NCI-H82 treated with DMSO at 0.1 percent for 48 hours (cell line): ENCODE results near the gene PSME1.
A peak's percentile ranks its signal among the peaks of the same experiment; 100 is the strongest.

Source experiments
- DNase-seq: peaks from one replicate; lab custom pipeline; 2025; ENCODE audit not compliant: unreplicated experiment; lab: John Stamatoyannopoulos, UW

Gene PSME1

DNA sequence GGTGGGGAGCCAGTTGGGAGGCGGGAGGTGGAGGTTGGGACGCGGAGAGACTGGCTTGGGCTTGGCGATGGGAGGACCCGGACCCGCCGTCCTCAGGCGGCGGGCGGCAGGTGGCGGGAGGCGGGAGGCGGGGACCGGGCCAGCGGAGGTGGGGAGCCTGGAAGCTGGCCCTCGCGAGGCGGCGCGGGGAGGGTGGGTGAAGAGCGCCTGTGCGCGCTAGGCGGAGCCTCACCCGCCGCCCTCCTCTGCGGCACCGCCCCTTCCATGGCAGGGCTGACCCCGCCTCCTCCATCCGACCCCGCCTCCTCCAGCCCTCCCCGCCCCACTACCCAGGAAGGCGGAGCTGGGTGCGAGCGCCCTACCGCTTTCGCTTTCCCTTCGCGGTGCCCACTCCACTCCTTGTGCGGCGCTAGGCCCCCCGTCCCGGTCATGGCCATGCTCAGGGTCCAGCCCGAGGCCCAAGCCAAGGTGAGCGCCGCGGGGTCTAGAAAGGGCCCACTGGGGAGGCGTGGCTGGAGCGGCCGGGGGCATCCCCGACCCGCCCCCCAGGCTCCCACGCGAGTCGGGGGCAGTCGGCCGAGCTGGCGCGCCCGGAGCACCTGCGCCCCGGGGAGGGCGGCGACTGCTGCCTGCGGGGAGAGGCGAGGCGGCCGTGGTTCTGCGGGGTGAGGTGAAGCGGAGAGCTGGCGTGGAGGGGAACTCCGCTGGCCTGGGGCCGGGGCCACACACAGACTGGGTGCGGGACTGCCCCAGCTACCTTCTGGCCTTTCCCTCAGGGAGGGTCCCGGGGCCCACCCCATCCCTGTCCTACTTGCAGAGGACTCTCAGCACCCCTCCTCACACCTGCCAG lies at the start of gene PSME1:
PSME1 (plus strand) TSS at position 361 of the 850 bp plus-strand sequence; CDS start at position 430, 69 bp downstream.
- DNase-seq = peak; percentile 43

DNA sequence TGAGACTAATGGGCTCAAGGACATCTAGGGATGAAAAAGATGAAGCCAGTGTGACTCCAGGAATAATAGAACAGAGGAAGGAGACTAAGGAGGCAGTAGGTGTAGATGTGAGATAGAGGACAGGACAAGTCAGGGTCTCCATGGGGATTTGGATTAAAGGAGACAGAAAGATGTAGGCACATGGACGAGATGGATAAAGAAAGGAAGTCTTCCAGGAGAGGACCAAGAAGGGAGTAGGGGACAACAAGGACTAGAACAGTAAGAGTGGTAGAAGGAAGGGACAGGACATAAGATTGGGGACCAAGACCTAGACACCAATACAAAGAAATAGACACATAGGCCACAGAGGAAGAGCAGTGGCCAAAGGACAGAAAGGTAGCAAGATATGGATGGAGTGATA lies 49.0 kb upstream of the PSME1 start:
- DNase-seq = no peak

DNA sequence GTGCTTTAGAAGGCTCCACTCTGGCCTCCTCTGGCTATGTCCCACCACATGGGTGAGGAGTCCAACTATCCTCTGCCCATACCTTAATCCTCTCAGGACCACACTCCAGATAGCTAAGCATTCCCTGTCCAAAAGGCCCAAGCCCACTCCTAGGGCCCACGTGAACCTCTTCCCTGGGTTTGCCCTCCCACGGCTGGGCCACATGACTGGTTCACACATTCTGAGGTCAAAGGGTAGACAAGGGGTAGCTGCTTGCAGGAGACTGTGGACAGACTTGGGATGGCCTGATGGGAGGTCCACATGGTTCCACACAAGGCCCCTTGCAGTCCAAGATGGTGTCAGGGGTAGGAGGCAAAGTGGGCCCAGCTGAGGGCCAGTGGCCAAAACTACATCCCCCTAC lies 47.9 kb upstream of the PSME1 start:
- no peak for DNase-seq

DNA sequence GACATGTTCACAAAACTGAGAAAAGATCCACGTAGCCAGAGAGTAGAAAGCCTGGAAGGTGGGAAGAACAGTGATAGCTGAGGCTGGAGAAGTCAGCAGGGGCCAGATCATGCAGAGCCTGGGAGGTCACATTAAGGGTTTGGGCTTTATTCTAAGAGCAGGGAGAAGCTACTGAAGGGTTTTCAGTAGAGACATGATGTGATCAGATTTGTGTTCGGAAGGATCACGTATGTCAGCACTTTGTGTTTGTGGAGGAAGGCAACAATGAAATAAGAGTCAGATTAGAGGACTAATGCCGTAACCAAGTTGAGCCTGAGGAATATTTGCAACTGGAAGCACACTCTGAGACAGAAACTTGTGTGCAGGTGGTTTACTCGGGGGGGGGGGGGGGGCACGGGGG lies 46.1 kb upstream of the PSME1 start:
- no peak for DNase-seq

DNA sequence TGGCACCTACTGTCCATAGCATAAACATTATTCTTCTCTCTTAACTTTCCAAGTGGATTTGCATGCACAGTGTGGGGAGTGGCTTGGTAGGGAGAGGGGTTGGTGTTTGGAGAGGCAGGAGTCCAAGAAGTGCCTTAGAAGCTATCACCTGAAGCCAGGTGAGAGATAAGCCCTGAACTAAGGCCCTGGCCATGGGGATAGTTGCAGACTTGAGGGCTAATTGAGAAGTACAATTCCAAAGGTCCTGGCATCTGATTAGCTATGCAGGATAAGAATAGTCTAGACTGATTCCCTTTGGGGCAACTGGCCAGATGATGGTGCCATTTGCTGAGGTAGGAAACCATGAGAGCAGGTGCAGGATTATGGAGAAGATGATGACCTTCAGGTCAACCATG lies 43.9 kb upstream of the PSME1 start:
- DNase-seq = no peak

DNA sequence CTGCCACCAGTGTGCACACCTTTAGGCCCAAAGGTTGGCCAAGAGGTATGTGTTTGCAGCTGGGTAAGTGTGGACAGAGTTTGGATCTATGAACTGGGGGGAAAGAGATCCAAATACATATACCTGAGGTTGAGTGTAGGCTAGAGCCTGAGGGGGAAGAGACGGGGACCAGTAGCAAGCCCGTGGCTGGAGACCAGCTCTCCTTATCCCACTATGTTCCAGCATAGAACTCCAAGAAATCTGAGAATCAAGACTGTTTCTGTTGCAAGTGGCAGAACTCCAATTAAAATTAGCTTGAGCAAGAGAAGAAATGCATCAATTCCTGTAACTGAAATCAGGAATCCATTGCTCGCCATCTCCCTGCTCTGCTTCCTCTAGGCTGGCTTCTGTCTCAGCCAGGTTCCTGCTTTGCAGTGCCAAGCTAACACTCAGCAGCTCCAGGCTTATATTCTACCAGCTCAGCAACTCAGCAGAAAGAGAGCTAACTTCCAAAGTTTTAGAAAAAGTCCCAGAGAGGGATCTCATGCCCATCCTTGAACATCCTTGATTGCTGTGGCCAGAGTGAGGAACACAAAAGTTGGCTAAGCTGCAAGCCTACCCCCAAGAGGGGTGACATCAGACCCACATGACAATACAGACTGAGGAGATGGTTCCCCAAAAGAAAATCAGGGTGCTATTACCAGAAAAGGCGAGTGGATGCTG lies 43.3 kb upstream of the PSME1 start:
- DNase-seq = no peak

DNA sequence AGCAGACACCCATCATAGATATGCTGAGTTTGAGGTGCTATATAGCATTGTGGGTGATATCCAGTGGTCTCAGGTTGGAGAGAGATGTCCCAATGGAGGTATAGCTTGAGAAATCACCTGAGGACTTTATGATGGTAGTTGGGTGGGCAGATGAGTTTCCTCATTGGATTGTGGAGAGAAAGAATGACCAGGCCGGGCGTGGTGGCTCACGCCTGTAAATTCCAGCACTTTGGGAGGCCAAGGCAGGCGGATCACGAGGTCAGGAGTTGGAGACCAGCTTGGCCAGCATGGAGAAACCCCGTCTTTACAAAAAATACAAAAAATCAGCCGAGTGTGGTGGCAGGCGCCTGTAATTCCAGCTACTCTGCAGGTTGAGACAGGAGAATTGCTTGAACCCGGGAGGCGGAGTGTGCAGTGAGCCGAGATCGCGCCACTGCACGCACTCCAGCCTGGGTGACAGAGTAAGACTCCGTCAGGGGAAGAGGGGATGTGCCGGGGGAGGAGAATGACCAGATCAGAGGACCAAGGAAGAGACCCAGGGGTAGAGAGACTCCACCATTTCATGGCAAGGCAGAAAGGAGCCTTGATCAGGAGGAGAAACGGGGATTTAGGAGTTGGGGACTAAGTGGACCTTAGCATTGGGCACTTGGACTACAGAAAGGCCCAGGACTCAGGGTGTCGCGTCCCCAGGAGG lies 42.6 kb upstream of the PSME1 start:
- DNase-seq = no peak

DNA sequence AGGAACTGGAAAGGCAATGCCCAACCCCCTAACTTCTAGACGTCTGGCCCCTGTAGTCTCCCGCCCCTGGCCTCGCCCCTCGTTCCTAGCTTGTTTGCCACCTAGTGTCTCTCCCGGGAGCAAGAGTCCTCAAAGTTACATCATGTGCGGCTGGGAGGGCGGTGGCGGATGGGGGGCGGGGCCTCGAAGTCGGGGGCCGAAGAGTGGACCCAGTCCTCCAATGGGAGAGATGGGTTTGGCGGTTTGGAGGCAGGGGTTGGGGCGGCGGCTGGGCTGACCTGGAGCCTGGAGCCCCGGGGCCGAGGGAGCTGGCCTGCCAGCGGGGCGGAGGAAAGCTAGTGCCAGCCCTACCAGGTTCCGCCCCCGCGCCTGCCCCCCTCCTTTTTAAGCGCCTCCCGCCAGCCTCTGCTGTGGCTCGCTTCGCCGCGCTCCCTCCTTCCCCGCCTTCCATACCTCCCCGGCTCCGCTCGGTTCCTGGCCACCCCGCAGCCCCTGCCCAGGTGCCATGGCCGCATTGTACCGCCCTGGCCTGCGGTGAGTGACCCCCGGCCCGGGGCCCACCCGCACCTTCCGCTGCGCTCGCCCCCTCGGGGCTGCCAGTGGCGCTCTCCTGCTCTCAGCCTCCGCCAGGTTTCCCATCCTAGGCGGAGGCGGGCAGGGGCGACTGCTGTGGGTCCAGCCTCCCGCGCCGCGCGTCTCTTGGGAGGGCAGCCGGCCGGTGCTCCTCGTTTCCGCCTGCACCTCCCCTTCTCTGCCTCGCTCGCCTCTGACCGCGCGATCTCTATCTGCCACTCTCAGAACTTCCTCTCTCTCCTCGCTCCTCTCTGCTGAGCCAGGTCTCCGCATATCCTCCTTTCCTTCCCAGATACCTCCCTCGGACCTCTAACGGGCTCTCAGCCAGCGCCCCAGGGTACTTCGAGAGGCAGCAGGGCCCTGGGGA lies 41.8 kb upstream of the PSME1 start, which contains the start of gene PCK2:
PCK2 (plus strand) TSS at position 411 of the 940 bp plus-strand sequence; CDS start at position 506, 95 bp downstream.
- peak; percentile 70 for DNase-seq

DNA sequence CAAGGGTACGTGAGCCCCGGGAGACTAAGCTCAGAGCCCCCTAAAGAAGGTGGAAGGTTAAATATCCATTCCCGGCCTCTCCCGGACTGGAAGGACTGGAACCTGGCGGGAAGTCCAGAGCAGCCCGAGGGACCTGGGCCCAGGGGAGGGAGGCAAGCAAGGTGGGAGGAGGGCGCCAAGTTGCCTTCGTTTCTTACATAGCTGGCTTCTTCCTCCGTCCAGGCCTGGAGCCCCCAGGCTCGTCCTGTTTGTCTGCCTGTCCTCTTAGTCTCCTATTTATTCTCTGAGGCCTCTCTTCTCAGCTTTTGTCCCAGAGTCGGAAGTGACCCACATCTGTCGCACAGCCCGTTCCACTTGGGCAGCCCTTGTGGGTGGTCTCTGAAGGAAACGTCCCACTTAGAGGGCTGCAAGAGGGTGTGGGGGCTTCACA lies 41.1 kb upstream of the PSME1 start:
- no peak for DNase-seq

DNA sequence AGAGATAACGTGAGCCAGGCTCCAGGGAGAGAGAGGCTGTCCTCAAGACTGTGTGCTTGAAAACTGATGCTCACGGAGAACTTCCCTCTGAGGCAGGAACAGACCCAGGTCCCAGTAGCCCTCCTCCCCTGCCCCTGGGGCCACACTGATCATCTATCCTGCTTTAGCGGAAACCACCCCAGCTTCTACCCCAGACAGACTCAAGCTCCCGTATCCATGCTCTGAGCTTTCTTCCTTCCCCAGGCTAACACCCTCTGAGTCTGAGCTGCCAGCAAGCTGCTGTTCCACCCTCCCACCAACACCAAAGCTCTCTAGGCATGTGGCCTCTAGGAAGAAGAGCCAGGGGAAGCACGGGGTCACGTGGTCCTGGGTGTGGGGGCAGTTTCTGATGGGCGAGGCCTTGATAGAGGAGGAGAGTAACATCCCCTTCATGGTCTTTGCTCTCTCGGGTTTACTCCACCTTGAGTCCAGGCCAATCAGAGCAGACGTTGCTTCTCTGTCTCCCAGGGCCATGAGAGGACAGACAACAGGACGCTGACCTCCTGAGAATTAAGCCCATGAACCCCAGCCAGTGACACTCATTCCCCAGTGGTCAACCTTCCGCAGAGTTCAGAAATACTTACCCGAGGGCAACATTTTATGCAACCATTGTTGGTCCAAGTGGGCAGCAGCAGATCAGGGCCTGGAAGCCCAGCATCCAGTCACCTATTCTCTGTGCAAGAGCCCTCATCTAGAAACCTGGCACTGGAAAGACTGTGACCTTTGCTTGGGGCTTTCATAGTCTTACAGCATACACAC lies 40.5 kb upstream of the PSME1 start:
- DNase-seq = peak; percentile 18

DNA sequence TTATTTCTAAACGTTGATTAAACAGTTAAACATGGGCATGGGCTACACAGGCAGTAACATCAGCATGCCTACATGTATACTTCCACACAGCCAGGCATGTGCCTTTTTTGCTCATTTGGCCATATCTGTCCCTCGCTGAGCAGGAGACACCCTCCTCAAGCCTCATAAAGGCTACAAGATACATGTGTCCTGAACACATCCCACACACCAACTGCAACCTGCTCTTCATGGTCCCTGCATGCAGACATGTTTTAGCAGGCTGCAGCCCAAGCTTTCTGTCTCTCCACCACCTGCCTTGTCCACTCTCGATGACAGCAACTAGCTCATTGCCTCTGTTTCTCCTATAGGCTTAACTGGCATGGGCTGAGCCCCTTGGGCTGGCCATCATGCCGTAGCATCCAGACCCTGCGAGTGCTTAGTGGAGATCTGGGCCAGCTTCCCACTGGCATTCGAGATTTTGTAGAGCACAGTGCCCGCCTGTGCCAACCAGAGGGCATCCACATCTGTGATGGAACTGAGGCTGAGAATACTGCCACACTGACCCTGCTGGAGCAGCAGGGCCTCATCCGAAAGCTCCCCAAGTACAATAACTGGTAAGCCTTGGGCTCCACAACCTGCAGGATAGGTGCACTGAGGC lies 39.3 kb upstream of the PSME1 start:
- no peak for DNase-seq

DNA sequence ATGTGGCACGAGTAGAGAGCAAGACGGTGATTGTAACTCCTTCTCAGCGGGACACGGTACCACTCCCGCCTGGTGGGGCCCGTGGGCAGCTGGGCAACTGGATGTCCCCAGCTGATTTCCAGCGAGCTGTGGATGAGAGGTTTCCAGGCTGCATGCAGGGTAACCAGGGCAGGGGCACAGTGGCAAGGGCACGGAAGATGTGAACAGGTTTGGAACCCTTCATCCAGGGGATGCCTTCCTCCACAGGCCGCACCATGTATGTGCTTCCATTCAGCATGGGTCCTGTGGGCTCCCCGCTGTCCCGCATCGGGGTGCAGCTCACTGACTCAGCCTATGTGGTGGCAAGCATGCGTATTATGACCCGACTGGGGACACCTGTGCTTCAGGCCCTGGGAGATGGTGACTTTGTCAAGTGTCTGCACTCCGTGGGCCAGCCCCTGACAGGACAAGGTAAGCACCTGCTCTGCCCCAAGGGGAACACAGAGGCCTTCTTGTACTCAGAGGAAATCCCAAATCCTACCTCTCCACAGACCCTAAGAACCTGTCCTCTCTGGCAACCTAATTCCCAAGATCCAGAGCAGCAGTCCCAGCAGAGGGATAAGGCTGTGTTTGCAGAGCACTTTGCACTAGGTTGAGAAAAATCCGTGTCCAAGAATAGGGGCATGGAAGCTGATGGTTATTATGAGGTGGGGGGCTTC lies 37.6 kb upstream of the PSME1 start:
- no peak for DNase-seq

DNA sequence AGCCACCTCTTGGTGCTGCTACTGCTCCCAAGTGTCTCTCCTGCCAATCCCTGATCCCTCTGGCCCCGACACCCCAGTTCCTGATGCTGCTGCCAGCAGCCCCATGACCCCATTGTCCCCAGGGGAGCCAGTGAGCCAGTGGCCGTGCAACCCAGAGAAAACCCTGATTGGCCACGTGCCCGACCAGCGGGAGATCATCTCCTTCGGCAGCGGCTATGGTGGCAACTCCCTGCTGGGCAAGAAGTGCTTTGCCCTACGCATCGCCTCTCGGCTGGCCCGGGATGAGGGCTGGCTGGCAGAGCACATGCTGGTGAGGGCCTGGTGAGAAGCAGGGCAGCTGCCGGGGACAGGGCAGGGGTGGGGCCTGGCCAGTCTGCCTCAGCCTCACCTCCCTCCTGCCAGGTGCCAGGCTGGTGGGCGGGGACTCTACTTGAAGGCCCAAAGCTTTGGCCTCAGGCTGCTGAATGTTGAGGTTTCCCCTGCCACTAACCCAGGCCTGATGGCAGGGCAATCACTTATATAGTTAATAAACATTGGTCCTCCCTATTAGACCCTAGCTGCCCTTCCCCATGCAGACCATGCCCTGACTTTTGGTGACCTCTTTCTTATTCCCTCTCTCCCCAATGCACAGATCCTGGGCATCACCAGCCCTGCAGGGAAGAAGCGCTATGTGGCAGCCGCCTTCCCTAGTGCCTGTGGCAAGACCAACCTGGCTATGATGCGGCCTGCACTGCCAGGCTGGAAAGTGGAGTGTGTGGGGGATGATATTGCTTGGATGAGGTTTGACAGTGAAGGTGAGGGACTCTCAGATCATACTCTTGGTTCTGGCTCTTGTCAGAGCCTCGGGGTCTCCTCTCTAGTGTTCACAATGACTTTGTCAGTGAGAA lies 36.8 kb upstream of the PSME1 start:
- no peak for DNase-seq

DNA sequence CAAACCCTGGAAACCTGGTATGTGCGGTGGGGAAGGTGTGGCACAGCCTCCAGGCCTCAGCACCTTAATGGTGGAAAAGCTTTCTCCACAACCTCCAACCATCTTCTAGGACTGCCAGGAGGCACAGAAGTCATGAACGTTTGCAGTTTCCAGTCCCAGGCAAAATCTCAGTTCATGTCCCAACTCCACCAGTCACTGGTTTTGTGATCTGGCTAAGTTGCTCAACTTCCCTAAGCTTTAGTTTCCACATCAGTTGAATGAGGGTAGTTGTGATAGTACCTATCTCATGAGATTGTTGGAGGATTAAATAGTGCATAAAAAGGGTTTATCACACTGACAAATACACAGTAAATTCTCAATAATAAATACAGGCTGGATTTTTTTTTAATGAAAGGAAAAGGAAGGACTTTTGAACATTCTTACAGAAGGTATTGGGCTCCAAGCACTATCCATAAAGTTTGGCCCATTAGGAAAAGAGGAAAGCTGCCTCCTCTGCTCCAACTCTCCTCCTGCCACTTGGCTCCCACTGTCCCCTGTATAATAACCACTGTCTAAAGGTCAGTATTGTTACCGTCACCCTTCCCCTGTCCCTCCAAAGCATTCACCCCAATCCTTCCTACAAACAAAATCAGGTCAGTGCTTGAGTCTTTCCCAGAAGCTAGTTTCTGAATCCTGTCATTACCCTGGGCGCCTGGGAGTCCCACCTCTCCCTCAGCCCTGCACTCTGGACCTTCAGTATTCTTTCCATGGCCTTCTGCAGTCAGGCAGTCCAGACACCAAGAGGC lies 35.6 kb upstream of the PSME1 start:
- DNase-seq = no peak

DNA sequence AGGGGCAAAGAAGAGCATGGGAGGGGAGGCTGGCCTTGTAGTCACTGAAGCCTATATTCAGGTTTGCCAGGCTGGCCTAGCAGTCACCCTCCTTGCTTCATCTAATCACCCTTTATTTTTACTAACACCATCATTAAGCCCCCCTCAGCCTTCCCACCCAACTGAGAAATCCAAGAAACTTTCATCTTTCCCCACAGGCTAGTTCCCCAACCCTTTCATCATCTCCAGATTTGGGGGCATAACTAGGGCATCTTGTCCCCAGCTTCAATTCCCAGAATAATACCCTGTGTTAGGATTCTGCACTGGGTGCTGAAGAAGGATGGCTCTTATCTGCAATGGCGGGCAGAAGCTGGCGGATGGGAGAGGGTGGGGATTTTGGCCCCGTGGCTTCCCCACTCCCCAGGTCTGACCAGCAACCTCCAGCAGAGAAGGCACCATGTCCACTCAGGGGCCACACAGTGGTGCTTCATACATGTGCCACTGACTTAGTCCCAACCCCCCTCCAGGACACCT lies 35.0 kb upstream of the PSME1 start:
- DNase-seq = no peak

DNA sequence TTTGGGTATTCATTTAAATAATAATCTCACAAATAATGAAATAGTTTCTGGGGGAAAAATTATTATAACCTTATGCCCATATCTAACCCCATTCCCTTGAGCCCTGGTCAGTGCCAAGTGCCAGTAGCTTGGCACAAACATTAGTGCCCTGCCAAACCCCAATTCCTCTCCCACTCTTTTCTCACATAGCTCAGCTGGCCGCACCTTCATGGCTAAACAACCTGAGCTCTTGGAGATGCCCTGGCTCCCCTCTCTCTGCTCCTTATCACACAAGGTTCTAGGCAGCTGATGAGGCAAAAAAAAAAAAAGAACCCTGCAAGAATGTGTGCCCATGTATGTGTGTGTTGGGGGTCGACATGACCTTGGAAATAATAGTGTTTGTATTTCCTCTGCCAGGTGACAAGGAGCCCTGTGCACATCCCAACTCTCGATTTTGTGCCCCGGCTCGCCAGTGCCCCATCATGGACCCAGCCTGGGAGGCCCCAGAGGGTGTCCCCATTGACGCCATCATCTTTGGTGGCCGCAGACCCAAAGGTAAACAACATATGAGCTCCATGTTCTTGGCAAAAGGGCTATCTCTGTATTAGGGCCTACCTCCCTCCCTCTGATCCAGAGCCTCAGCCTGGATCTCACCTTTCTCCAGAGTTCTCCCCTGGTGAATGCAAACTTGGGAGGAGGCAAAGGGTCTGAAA lies 33.5 kb upstream of the PSME1 start:
- DNase-seq = no peak
